ENCODE data around the gene SLFNL1. TPM values are rescaled to one million over a fixed set of nuclear protein-coding genes. Genes with fewer than 3 reads are reported as not detected.

The SLFNL1 gene
- total and polyA plus RNA-seq, 4 donors, result 0.02 to 0.68 (median 0.38) TPM

DNA sequence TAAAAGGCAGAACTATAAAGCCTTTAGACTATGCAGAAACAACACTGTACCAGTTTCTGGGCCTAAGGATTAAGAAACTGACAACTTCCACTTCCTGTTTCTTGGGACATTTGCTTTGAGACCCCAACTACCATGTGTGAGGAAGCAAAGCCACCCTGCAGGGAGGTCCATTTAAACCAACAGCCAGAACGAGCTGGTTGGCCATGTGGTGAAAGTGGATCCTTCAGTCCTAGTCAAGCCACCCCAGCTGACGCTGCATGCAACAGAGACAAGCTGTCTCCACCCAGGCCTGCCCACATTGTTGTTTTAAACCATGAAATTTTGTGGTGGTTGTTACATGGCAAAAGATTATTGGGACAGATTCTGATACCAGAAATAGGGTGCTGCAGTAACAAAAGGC is 31.8 kb upstream of the SLFNL1 start:
- Histone ChIP-seq H3K4me3 (ENCODE audit: low read depth in 1 of 3, low read length in 3 of 3) (no peak overlapping the region), H3K4me1 (ENCODE audit: control insufficient read depth in 4 of 4, insufficient read depth in 4 of 4, low read length in 3 of 4) (no peaks in the 10 kb centered on the region), H3K9ac (ENCODE audit: low read depth in 1 of 2, low read length in 2 of 2) (no peak overlapping the region), H3K9me3 (ENCODE audit: control insufficient read depth in 4 of 4, low read length in 3 of 4) (no peaks in the 10 kb centered on the region), H3K36me3 (ENCODE audit: control insufficient read depth in 4 of 4, insufficient read depth in 3 of 4, low read depth in 1 of 4, low read length in 3 of 4) (peaks cover 2 to 24% (median 7%) of the 10 kb centered on the region in 4 donors), H3K27ac (ENCODE audit: low read depth in 1 of 2, low read length in 2 of 2) (no peak overlapping the region), H3K27me3 (ENCODE audit: control insufficient read depth in 4 of 4, insufficient read depth in 4 of 4, low read length in 3 of 4) (no peaks in the 10 kb centered on the region)
- 77% methylated on average over 2 of the region's 2 CpGs for WGBS
- DNase-seq (ENCODE audit: low spot score), result no peak
- TF ChIP-seq SP1 (IDR thresholded peaks at IDR 0.05), result no peak
- no peak for TF ChIP-seq YY1 (IDR thresholded peaks at IDR 0.05)
- no peak for TF ChIP-seq JUND (IDR thresholded peaks at IDR 0.05)
- TF ChIP-seq RXRA (IDR thresholded peaks at IDR 0.05), result no peak
- TF ChIP-seq HNF4G (IDR thresholded peaks at IDR 0.05), result no peak
- TF ChIP-seq, protein P1, sequence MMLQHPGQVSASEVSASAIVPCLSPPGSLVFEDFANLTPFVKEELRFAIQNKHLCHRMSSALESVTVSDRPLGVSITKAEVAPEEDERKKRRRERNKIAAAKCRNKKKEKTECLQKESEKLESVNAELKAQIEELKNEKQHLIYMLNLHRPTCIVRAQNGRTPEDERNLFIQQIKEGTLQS (IDR thresholded peaks at IDR 0.05), result no peak
- TF ChIP-seq, protein P2, sequence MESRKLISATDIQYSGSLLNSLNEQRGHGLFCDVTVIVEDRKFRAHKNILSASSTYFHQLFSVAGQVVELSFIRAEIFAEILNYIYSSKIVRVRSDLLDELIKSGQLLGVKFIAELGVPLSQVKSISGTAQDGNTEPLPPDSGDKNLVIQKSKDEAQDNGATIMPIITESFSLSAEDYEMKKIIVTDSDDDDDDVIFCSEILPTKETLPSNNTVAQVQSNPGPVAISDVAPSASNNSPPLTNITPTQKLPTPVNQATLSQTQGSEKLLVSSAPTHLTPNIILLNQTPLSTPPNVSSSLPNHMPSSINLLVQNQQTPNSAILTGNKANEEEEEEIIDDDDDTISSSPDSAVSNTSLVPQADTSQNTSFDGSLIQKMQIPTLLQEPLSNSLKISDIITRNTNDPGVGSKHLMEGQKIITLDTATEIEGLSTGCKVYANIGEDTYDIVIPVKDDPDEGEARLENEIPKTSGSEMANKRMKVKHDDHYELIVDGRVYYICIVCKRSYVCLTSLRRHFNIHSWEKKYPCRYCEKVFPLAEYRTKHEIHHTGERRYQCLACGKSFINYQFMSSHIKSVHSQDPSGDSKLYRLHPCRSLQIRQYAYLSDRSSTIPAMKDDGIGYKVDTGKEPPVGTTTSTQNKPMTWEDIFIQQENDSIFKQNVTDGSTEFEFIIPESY (IDR thresholded peaks at IDR 0.05), result no peak
- TF ChIP-seq, protein P3, sequence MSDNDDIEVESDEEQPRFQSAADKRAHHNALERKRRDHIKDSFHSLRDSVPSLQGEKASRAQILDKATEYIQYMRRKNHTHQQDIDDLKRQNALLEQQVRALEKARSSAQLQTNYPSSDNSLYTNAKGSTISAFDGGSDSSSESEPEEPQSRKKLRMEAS (IDR thresholded peaks at IDR 0.05), result no peak
- TF ChIP-seq FOXA1 (IDR thresholded peaks at IDR 0.05), result no peak

DNA sequence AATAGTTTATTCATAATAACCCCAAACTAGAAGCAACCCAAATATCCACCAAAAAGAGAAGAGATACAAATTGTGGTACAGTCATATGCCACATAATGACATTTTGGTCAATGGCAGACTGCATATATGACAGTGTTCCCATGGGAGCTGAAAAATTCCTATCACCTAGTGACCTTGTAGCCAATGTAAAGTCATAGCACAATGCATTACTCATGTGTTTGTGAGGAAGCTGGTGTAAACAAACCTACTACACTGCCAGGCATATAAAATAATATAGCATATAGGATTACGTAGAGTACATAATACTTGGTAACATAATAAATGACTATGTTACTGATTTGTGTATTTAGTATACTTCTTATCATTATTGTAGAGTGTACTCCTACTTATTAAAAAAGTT is 29.5 kb upstream of the SLFNL1 start:
- Histone ChIP-seq H3K9ac (ENCODE audit: low read depth in 1 of 2, low read length in 2 of 2) (no peak overlapping the region), H3K27ac (ENCODE audit: low read depth in 1 of 2, low read length in 2 of 2) (no peak overlapping the region), H3K27me3 (ENCODE audit: control insufficient read depth in 4 of 4, insufficient read depth in 4 of 4, low read length in 3 of 4) (no peaks in the 10 kb centered on the region), H3K4me1 (ENCODE audit: control insufficient read depth in 4 of 4, insufficient read depth in 4 of 4, low read length in 3 of 4) (peaks cover 4 to 8% (median 5%) of the 10 kb centered on the region in 4 donors), H3K36me3 (ENCODE audit: control insufficient read depth in 4 of 4, insufficient read depth in 3 of 4, low read depth in 1 of 4, low read length in 3 of 4) (peaks cover 2 to 26% (median 7%) of the 10 kb centered on the region in 4 donors), H3K4me3 (ENCODE audit: low read depth in 1 of 3, low read length in 3 of 3) (no peak overlapping the region), H3K9me3 (ENCODE audit: control insufficient read depth in 4 of 4, low read length in 3 of 4) (no peaks in the 10 kb centered on the region)
- no peak for TF ChIP-seq FOXA2 (IDR thresholded peaks at IDR 0.05)
- TF ChIP-seq, protein P3 (IDR thresholded peaks at IDR 0.05), result no peak
- TF ChIP-seq TAF1 (conservative IDR thresholded peaks at IDR 0.05), result no peak
- no peak for TF ChIP-seq HNF4A (conservative IDR thresholded peaks at IDR 0.05)
- TF ChIP-seq RXRA (IDR thresholded peaks at IDR 0.05), result no peak
- TF ChIP-seq, protein P4, sequence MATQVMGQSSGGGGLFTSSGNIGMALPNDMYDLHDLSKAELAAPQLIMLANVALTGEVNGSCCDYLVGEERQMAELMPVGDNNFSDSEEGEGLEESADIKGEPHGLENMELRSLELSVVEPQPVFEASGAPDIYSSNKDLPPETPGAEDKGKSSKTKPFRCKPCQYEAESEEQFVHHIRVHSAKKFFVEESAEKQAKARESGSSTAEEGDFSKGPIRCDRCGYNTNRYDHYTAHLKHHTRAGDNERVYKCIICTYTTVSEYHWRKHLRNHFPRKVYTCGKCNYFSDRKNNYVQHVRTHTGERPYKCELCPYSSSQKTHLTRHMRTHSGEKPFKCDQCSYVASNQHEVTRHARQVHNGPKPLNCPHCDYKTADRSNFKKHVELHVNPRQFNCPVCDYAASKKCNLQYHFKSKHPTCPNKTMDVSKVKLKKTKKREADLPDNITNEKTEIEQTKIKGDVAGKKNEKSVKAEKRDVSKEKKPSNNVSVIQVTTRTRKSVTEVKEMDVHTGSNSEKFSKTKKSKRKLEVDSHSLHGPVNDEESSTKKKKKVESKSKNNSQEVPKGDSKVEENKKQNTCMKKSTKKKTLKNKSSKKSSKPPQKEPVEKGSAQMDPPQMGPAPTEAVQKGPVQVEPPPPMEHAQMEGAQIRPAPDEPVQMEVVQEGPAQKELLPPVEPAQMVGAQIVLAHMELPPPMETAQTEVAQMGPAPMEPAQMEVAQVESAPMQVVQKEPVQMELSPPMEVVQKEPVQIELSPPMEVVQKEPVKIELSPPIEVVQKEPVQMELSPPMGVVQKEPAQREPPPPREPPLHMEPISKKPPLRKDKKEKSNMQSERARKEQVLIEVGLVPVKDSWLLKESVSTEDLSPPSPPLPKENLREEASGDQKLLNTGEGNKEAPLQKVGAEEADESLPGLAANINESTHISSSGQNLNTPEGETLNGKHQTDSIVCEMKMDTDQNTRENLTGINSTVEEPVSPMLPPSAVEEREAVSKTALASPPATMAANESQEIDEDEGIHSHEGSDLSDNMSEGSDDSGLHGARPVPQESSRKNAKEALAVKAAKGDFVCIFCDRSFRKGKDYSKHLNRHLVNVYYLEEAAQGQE (IDR thresholded peaks at IDR 0.05), result no peak
- TF ChIP-seq YY1 (IDR thresholded peaks at IDR 0.05), result no peak
- no peak for TF ChIP-seq GABPA (IDR thresholded peaks at IDR 0.05 in 1 of 2, conservative IDR thresholded peaks at IDR 0.05 in 1 of 2)
- no peak for TF ChIP-seq HNF4G (IDR thresholded peaks at IDR 0.05)
- TF ChIP-seq JUND (IDR thresholded peaks at IDR 0.05), result no peak
- no peak for TF ChIP-seq FOXA1 (IDR thresholded peaks at IDR 0.05)
- TF ChIP-seq, protein P2 (IDR thresholded peaks at IDR 0.05), result no peak
- TF ChIP-seq, protein P1 (IDR thresholded peaks at IDR 0.05), result no peak
- TF ChIP-seq EGR1 (IDR thresholded peaks at IDR 0.05; ENCODE audit: low read depth in 2 of 2), result no peak
- no peak for TF ChIP-seq NR2F2 (IDR thresholded peaks at IDR 0.05)
- TF ChIP-seq, protein P5, sequence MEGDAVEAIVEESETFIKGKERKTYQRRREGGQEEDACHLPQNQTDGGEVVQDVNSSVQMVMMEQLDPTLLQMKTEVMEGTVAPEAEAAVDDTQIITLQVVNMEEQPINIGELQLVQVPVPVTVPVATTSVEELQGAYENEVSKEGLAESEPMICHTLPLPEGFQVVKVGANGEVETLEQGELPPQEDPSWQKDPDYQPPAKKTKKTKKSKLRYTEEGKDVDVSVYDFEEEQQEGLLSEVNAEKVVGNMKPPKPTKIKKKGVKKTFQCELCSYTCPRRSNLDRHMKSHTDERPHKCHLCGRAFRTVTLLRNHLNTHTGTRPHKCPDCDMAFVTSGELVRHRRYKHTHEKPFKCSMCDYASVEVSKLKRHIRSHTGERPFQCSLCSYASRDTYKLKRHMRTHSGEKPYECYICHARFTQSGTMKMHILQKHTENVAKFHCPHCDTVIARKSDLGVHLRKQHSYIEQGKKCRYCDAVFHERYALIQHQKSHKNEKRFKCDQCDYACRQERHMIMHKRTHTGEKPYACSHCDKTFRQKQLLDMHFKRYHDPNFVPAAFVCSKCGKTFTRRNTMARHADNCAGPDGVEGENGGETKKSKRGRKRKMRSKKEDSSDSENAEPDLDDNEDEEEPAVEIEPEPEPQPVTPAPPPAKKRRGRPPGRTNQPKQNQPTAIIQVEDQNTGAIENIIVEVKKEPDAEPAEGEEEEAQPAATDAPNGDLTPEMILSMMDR (IDR thresholded peaks at IDR 0.05; ENCODE audit: low read depth, low read length, missing input control), result no peak
- no peak for TF ChIP-seq RAD21 (IDR thresholded peaks at IDR 0.05)
- 93% methylated on average over 1 of the region's 1 CpG for WGBS
- DNase-seq (ENCODE audit: low spot score), result no peak
